Retinal pigment epithelial cell (primary cell): ENCODE results near the gene SEMA3D.
A peak's percentile ranks its signal among the peaks of the same experiment; 100 is the strongest.

ENCODE experiments used
- DNase-seq: peaks from one replicate; pipeline ENCODE4 v3.0.0-alpha.2; 2010; ENCODE audit warnings: low read depth
- H3K4me3 ChIP-seq: 2 replicates; pipeline ENCODE4 v1.5.1; 2011; ENCODE audit warnings: mild to moderate bottlenecking, low read length, control low read depth, moderate library complexity
- TF ChIP-seq, protein P1 (sequence below): conservative IDR thresholded peaks from 2 replicates; pipeline ENCODE4 v1.5.1; 2011; ENCODE audit warnings: low read depth, low read length, control low read depth, inconsistent platforms

The SEMA3D gene

DNA sequence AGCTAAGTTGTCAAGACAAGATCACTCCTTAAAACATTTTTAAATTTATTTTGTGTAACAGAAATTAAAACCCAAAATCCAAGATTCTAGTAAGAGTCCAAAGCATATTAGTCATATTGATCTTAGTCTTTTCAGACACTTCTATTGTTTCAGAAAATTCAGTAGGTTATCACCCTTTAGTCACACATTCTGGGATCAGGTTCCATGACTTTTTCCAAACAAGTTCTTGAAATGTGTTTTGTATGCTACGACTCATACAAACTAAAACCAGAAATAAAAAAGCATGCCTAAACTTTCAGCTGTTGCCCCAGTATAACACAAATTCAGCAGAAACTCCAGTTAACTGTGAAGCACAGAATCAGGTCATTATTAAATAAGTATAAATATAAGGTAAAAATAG is 10.7 kb downstream of the SEMA3D start:
- H3K4me3 ChIP-seq: no peak overlapping the region
- TF ChIP-seq, protein P1, sequence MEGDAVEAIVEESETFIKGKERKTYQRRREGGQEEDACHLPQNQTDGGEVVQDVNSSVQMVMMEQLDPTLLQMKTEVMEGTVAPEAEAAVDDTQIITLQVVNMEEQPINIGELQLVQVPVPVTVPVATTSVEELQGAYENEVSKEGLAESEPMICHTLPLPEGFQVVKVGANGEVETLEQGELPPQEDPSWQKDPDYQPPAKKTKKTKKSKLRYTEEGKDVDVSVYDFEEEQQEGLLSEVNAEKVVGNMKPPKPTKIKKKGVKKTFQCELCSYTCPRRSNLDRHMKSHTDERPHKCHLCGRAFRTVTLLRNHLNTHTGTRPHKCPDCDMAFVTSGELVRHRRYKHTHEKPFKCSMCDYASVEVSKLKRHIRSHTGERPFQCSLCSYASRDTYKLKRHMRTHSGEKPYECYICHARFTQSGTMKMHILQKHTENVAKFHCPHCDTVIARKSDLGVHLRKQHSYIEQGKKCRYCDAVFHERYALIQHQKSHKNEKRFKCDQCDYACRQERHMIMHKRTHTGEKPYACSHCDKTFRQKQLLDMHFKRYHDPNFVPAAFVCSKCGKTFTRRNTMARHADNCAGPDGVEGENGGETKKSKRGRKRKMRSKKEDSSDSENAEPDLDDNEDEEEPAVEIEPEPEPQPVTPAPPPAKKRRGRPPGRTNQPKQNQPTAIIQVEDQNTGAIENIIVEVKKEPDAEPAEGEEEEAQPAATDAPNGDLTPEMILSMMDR: no peak
- no peak for DNase-seq

DNA sequence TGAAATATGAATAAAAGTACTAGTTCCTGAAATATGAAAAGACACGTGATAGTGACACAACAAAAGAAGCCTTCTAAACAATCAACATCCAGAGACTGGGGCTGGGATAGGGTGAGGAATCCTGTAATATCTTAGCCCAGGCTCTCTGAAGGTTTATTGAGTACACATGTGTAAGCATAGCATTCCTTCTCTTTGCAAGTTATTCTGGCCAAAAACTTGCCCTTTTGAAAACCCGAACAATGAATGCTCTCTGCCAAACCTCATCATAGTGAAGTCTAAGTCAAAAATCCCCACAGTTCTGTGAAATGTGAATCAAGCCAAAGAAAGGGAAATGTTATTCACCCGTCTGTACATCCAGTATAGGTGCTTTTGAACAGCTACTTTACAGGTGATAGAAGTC is 11.6 kb downstream of the SEMA3D start:
- H3K4me3 ChIP-seq: no peak overlapping the region
- TF ChIP-seq, protein P1: no peak
- no peak for DNase-seq

DNA sequence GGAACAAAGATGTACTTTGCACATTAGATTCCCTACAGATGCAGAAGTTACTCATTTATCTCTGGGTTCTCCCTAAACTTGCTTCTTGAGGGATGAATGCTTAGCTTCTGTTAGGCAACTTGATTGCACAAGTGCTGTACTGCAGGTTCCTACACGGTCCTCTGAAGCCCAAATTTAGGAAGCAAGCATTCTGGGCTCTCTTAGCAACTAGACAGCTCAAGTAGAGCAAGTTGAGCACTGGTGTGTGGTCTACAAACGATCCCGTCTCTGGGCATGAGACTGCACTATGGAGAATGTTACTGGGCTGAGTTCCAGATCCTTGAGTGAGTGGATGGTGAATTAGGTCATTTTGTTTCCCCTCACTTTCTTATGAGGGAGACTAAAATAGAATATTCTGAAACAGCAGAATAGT is 14.3 kb downstream of the SEMA3D start:
- no peak overlapping the region for H3K4me3 ChIP-seq
- TF ChIP-seq, protein P1: no peak
- peak; percentile 36 for DNase-seq

DNA sequence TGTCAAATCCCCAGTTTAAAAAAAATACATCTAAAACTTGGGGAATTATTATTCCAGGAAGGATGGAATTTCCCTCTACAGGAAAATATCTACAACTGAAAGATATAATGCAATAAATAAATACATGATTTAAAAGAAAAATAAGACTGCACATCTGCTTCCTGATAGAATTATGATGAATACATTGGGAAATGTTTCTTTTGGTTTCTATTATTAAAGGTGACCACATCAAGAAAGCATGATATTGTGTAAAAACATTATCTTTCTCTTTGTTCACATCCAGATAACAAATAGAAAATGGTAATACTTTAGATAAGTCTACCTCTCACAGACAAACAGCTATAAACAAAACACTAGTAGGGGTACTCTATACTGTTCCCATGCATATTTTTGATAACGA is 19.2 kb downstream of the SEMA3D start:
- no peak overlapping the region for H3K4me3 ChIP-seq
- DNase-seq: no peak
- TF ChIP-seq, protein P1: no peak

DNA sequence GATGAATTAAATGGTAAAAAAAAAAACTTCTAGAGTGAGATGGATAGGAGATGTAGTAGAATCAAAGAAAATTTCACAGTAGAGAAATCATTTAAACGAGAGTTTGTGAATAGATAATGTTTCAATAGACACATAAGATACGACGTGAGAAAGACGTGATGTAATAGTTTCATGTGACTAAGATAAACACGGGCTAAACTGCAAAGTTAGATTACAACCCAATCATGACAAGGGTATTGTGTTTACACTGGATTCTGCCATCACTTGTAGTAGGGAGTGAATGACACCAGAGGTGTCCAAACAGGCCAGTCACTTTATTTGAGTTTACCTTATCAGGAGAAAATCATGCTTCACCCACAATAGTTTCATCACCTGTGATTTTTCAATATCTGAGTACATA is 21.6 kb downstream of the SEMA3D start:
- no peak for DNase-seq
- TF ChIP-seq, protein P1: no peak
- H3K4me3 ChIP-seq: no peak overlapping the region

DNA sequence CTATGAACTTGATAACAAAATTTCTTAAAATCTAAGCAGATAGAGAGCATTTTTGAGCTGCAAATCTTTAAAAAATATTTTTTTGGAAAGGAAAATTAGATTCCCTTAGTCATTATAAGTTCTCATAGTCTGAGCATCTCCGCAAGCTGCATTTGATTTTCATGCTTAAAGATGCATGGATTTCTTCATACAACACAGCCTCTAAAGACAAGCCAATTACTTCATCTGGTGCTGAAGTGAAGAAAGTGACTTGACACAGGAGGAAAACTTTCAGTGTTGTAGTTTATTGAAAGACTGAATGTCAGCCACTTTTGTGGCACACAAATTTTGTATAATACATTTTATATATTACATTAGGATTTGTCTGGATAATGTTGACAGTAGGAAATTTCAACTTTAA is 22.5 kb downstream of the SEMA3D start:
- no peak overlapping the region for H3K4me3 ChIP-seq
- TF ChIP-seq, protein P1: no peak
- no peak for DNase-seq

DNA sequence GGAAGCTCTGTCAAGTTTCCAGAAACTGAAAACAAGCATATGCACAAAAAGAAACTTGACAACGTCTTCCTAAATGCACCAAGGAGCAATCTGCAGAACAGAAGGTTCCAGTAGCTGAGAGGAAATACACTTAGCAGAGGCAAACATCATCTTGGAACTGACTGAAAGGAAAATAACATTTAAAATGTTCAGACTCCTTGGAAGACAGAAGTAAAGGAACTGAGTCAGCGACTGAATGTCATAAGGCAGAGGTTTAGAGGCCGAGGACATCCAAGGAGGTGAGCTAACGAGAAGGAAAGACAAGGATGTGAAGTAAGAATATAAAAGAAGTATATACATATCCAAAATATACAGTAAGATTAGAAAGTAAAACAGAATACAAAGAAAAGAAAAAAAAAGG is 24.1 kb downstream of the SEMA3D start:
- TF ChIP-seq, protein P1: no peak
- DNase-seq: no peak
- H3K4me3 ChIP-seq: no peak overlapping the region
